CD14-positive monocyte (primary cell): ENCODE data around the gene ITGA7. TPM values are rescaled to one million over a fixed set of nuclear protein-coding genes. Genes with fewer than 3 reads are reported as not detected.
A peak's percentile ranks its signal among the peaks of the same experiment; 100 is the strongest.

Experiments used
- DNase-seq, 3 donors: peaks; one replicate each; pipeline ENCODE4 v3.0.0-alpha.2; 2011 to 2022
- H2AFZ ChIP-seq: 2 replicates; pipeline ENCODE4 v1.6.0; 2012; ENCODE audit warnings: mild to moderate bottlenecking, low read depth, low read length, inconsistent platforms; ENCODE audit not compliant: insufficient read depth, poor library complexity, severe bottlenecking
- H3K27ac ChIP-seq, 2 donors: 1 replicate in 1 of 2; 2 replicates in 1 of 2; pipeline ENCODE4 v1.5.1; 2012 to 2013; ENCODE audit warnings: low read length in 2 of 2, control low read depth in 1 of 2, inconsistent platforms in 1 of 2, low read depth in 1 of 2, mild to moderate bottlenecking in 1 of 2
- H3K27me3 ChIP-seq, 2 donors: one replicate each; pipeline versions ENCODE4 v1.6.0 to v1.6.1; 2011 to 2013; ENCODE audit warnings: low read length in 2 of 2; ENCODE audit not compliant: control insufficient read depth in 2 of 2, insufficient read depth in 2 of 2
- H3K36me3 ChIP-seq, 2 donors: replicated peaks in 1 of 2; 1 replicate in 1 of 2; 2 replicates in 1 of 2; pipeline versions ENCODE4 v1.5.1 to v1.6.1; 2012 to 2013; ENCODE audit warnings: low read length in 2 of 2, control low read depth in 1 of 2, inconsistent platforms in 1 of 2, mild to moderate bottlenecking in 1 of 2; ENCODE audit not compliant: insufficient read depth in 2 of 2, control insufficient read depth in 1 of 2
- H3K4me1 ChIP-seq, 2 donors: 1 replicate in 1 of 2; 2 replicates in 1 of 2; pipeline versions ENCODE4 v1.5.1 to v1.6.1; 2012 to 2013; ENCODE audit warnings: low read length in 2 of 2, control low read depth in 1 of 2, inconsistent platforms in 1 of 2, mild to moderate bottlenecking in 1 of 2, moderate library complexity in 1 of 2; ENCODE audit not compliant: insufficient read depth in 2 of 2, control insufficient read depth in 1 of 2
- H3K4me2 ChIP-seq: replicated peaks from 2 replicates; pipeline ENCODE3; 2012; ENCODE audit warnings: low read length, moderate library complexity, mild to moderate bottlenecking; ENCODE audit not compliant: poor library complexity, severe bottlenecking; ENCODE audit errors: extremely low read depth
- H3K4me3 ChIP-seq, 3 experiments: fragments of 200-600 bp in 1 of 3; sonication (generic) in 1 of 3; replicated peaks in 1 of 3; 1 replicate in 2 of 3; 2 replicates in 1 of 3; pipeline ENCODE4 v1.5.1; 2011 to 2013; ENCODE audit warnings: low read length in 3 of 3, mild to moderate bottlenecking in 3 of 3, control low read depth in 2 of 3, low read depth in 2 of 3, inconsistent platforms in 1 of 3, moderate library complexity in 1 of 3
- H3K79me2 ChIP-seq: 2 replicates; pipeline ENCODE4 v1.6.0; 2012; ENCODE audit warnings: mild to moderate bottlenecking, control low read depth, inconsistent platforms, low read length, moderate library complexity; ENCODE audit not compliant: insufficient read depth
- H3K9ac ChIP-seq: 2 replicates; pipeline ENCODE4 v1.6.0; 2017; ENCODE audit warnings: low read length, mild to moderate bottlenecking; ENCODE audit not compliant: insufficient read depth, poor library complexity, severe bottlenecking
- H3K9me3 ChIP-seq, 2 donors: replicated peaks in 1 of 2; 1 replicate in 1 of 2; 2 replicates in 1 of 2; pipeline versions ENCODE4 v1.5.1 to v1.6.1; 2012 to 2013; ENCODE audit warnings: low read length in 2 of 2, control low read depth in 1 of 2; ENCODE audit not compliant: control insufficient read depth in 1 of 2, insufficient read depth in 1 of 2
- H4K20me1 ChIP-seq: 2 replicates; pipeline ENCODE4 v1.6.0; 2012; ENCODE audit warnings: mild to moderate bottlenecking, low read length, control low read depth, moderate library complexity; ENCODE audit not compliant: insufficient read depth
- H3K27ac Mint-ChIP-seq, 7 donors: one replicate each; pipeline ENCODE4 v1.8.0; 2020; ENCODE audit warnings: mild to moderate bottlenecking in 7 of 7, mixed read lengths in 7 of 7, moderate library complexity in 6 of 7, inconsistent platforms in 2 of 7
- H3K27me3 Mint-ChIP-seq, 3 donors: one replicate each; pipeline ENCODE4 v1.8.0; 2021 to 2022; ENCODE audit warnings: low read depth in 3 of 3, mild to moderate bottlenecking in 3 of 3, mixed read lengths in 3 of 3, moderate library complexity in 3 of 3, inconsistent platforms in 1 of 3
- H3K36me3 Mint-ChIP-seq, 2 donors: one replicate each; pipeline ENCODE4 v1.8.0; 2020; ENCODE audit warnings: mixed read lengths in 2 of 2, inconsistent platforms in 1 of 2, mild to moderate bottlenecking in 1 of 2
- H3K4me1 Mint-ChIP-seq: one replicate; pipeline ENCODE4 v1.8.0; 2020; ENCODE audit warnings: mild to moderate bottlenecking, mixed read lengths
- H3K4me3 Mint-ChIP-seq, 2 donors: one replicate each; pipeline ENCODE4 v1.8.0; 2020; ENCODE audit warnings: mild to moderate bottlenecking in 2 of 2, mixed read lengths in 2 of 2, moderate library complexity in 1 of 2
- H3K9me3 Mint-ChIP-seq, 7 donors: one replicate each; pipeline ENCODE4 v1.8.0; 2020 to 2022; ENCODE audit warnings: mixed read lengths in 7 of 7, mild to moderate bottlenecking in 6 of 7, moderate library complexity in 6 of 7, inconsistent platforms in 2 of 7
- WGBS: methylation state at CpG from one replicate; pipeline ENCODE4 v1.1.5; 2013; ENCODE audit warnings: missing lambda C conversion rate; ENCODE audit not compliant: insufficient coverage; 5-methylcytosine and 5-hydroxymethylcytosine counted together
- intact Hi-C, 2 donors: fragments of 100-400 bp; cut with micrococcal nuclease; formaldehyde crosslinking; loops; one replicate each; pipeline versions ENCODE4 v1.15.0 to v1.15.1; 2023
- polyA plus RNA-seq, 3 donors: library from polyadenylated mRNA; depleted of rRNA in 1 of 3; unstranded in 2 of 3; stranded (reverse) in 1 of 3; fragments of 300-500 nt in 2 of 3; fragments of >200 nt in 1 of 3; fragmentation: Illumina TruSeq in 2 of 3; gene quantifications; 1 replicate in 2 of 3; 2 replicates in 1 of 3; pipeline ENCODE4 v1.2.3, GENCODE V29; 2012 to 2021
- TF ChIP-seq, protein P1 (sequence below): fragments of 200-600 bp; IDR thresholded peaks from one replicate; pipeline ENCODE4 v1.8.0; 2022; ENCODE audit warnings: antibody characterized with exemption, mild to moderate bottlenecking

ITGA7 gene
- polyA plus RNA-seq, 3 donors = 0.23 to 3.3 (median 0.55) TPM

DNA sequence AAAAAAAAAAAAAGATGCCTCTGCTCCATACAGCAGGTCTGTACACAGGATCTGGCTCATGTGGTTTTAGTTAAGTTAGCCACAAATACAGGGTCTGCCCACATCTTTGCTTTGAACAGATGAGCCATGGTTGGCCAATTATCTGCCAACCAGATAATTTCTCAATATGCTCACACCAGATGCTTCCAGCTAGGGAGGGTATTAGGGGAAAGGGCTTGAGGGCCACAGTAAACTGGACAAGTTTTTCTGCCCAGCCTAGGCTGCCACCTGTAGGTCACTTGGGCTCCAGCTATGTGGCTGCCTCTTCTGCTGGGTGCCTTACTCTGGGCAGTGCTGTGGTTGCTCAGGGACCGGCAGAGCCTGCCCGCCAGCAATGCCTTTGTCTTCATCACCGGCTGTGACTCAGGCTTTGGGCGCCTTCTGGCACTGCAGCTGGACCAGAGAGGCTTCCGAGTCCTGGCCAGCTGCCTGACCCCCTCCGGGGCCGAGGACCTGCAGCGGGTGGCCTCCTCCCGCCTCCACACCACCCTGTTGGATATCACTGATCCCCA, 13.3 kb upstream of the ITGA7 start:
- no peaks in the 10 kb centered on the region for H3K27me3 ChIP-seq
- WGBS = 64% methylated on average over 6 of the region's 9 CpGs
- peaks cover 32 to 74% of the 10 kb centered on the region in 2 donors for H3K36me3 ChIP-seq
- TF ChIP-seq, protein P1, sequence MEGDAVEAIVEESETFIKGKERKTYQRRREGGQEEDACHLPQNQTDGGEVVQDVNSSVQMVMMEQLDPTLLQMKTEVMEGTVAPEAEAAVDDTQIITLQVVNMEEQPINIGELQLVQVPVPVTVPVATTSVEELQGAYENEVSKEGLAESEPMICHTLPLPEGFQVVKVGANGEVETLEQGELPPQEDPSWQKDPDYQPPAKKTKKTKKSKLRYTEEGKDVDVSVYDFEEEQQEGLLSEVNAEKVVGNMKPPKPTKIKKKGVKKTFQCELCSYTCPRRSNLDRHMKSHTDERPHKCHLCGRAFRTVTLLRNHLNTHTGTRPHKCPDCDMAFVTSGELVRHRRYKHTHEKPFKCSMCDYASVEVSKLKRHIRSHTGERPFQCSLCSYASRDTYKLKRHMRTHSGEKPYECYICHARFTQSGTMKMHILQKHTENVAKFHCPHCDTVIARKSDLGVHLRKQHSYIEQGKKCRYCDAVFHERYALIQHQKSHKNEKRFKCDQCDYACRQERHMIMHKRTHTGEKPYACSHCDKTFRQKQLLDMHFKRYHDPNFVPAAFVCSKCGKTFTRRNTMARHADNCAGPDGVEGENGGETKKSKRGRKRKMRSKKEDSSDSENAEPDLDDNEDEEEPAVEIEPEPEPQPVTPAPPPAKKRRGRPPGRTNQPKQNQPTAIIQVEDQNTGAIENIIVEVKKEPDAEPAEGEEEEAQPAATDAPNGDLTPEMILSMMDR = peak; percentile 57
- no peak overlapping the region for H3K4me3 ChIP-seq
- Mint-ChIP-seq H3K9me3 (peaks cover 0 to 4% (median 0%) of the 10 kb centered on the region in 7 donors), H3K27me3 (no peaks in the 10 kb centered on the region), H3K4me1 (peaks cover 64% of the 10 kb centered on the region), H3K4me3 (no peak overlapping the region), H3K27ac (peak overlapping the region in 2 of 7 donors; percentile 21 to 40), H3K36me3 (peaks cover 49 to 68% of the 10 kb centered on the region in 2 donors)
- H3K4me2 ChIP-seq = no peak overlapping the region
- H3K9ac ChIP-seq = no peak overlapping the region
- peaks cover 36% of the 10 kb centered on the region for H3K79me2 ChIP-seq
- H4K20me1 ChIP-seq = peaks cover 72% of the 10 kb centered on the region
- H2AFZ ChIP-seq = no peak overlapping the region
- intact Hi-C loops = loop anchor here in 1 of 2 donors (5.0 kb wide), 1 partner anchor 64 kb away; no protein-coding TSS in a partner anchor
- H3K4me1 ChIP-seq = peaks cover 24 to 56% of the 10 kb centered on the region in 2 donors
- no peak overlapping the region for H3K27ac ChIP-seq
- peak in 2 of 3 donors; percentile 39 to 51 for DNase-seq
- no peaks in the 10 kb centered on the region for H3K9me3 ChIP-seq

DNA sequence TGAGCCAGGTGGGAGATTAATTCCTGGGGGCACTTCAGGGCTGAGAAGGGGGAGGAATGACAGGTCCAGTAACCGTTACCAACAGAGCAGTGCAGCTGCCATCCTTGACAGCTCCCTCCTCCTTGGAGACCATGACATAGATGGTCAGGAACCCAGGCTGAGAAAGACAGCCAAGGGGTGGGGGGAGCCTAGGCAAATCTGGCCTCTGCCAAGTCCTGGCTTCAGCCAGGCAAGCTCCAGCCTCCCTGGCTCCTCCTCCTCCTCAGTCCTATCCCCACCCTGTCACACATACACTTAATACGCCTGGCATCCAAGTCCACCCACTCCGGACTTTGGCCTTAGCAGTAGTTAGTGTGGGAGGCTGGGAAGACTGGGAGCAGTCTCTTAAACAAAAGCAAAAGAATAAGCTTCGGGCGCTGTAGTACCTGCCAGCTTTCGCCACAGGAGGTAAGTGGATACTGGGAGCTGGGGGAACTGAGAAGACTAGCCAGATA, 12.4 kb upstream of the ITGA7 start, which contains the start of gene RDH5:
Gene RDH5 (plus strand): TSS at position 323 of the 494 bp plus-strand sequence. CDS start 792 bp downstream, outside the sequence.
- Mint-ChIP-seq H3K27ac (peak within 1 kb of the TSS in 3 of 7 donors; percentile 21 to 54 (median 40)), H3K9me3 (peaks cover 0 to 4% (median 0%) of the 10 kb centered on the region in 7 donors), H3K4me1 (peaks cover 63% of the 10 kb centered on the region), H3K4me3 (no peak within 1 kb of the TSS), H3K36me3 (peaks cover 40 to 59% of the 10 kb centered on the region in 2 donors), H3K27me3 (peaks cover 0 to 2% (median 0%) of the 10 kb centered on the region in 3 donors)
- Histone ChIP-seq H3K9ac (no peak within 1 kb of the TSS), H3K9me3 (no peaks in the 10 kb centered on the region), H3K4me1 (peaks cover 30 to 63% of the 10 kb centered on the region in 2 donors), H4K20me1 (peaks cover 63% of the 10 kb centered on the region), H3K79me2 (peaks cover 34% of the 10 kb centered on the region), H3K4me2 (no peak within 1 kb of the TSS), H3K36me3 (peaks cover 25 to 66% of the 10 kb centered on the region in 2 donors), H3K27me3 (no peaks in the 10 kb centered on the region), H3K27ac (peak within 1 kb of the TSS in 1 of 2 donors; percentile 33), H2AFZ (no peak within 1 kb of the TSS), H3K4me3 (no peak within 1 kb of the TSS)
- no CpG with 5 or more reads among the region's 6 CpGs for WGBS
- DNase-seq = no peak
- intact Hi-C loops = loop anchor here in 1 of 2 donors (5.0 kb wide), 1 partner anchor 63 kb away; no protein-coding TSS in a partner anchor
- TF ChIP-seq, protein P1 = no peak
